ENCODE results near the gene IQSEC2. TPM values are rescaled to one million over a fixed set of nuclear protein-coding genes. Genes with fewer than 3 reads are reported as not detected.

The IQSEC2 gene
- total and polyA plus RNA-seq, 2 of the 8 experiments (the other 6 are each of a cell fraction or from before 2014, with no cell fraction given): 6.1 to 54.9 TPM

GRCh38 chrX:53224860-53225797, 56.3 kb downstream of the IQSEC2 start, which contains the start of gene KDM5C (continued):
- TF ChIP-seq CTCF (IDR thresholded peaks at IDR 0.05; ENCODE audit: control extremely low read depth in 1 of 3, insufficient read depth in 1 of 3, low read depth in 1 of 3, low read length in 3 of 3): no peak
- peak; percentile 41 for TF ChIP-seq KDM4A (IDR thresholded peaks at IDR 0.05; ENCODE audit: low read depth, low read length, severe bottlenecking)
- peak; percentile 70 for TF ChIP-seq POLR2AphosphoS5 (IDR thresholded peaks at IDR 0.05; ENCODE audit: low read depth, low read length)
- peak; percentile 97 for TF ChIP-seq TAF1 (IDR thresholded peaks at IDR 0.05; ENCODE audit: low read depth, low read length)
- TF ChIP-seq CBX5 (IDR thresholded peaks at IDR 0.05; ENCODE audit: low read depth, low read length): no peak
- TF ChIP-seq JUN (IDR thresholded peaks at IDR 0.05; ENCODE audit: low read depth, low read length): no peak
- peak; percentile 92 for TF ChIP-seq ASH2L (IDR thresholded peaks at IDR 0.05; ENCODE audit: low read length)
- TF ChIP-seq POLR2A (IDR thresholded peaks at IDR 0.05; ENCODE audit: control extremely low read depth in 1 of 2, low read depth in 2 of 2, low read length in 2 of 2): peak; percentile 80 to 90
- TF ChIP-seq EGR1 (IDR thresholded peaks at IDR 0.05; ENCODE audit: borderline replicate concordance, low read depth, low read length): peak; percentile 63; the same call in 1 of the 2 replicates
- no peak for TF ChIP-seq POU5F1 (IDR thresholded peaks at IDR 0.05; ENCODE audit: low read depth, low read length)
- no peak for TF ChIP-seq RXRA (IDR thresholded peaks at IDR 0.05; ENCODE audit: insufficient read depth, low read depth, low read length)
- TF ChIP-seq RFX5 (IDR thresholded peaks at IDR 0.05; ENCODE audit: borderline replicate concordance, low read depth, low read length): no peak

All from H1 (cell line).